Esophagus muscularis mucosa (tissue), 4 donors: Measurements from ENCODE around the gene SNAPC2.

Experiments
- EP300 ChIP-seq: sonication (generic); formaldehyde crosslinking; IDR thresholded peaks from one replicate; pipeline ENCODE4 v1.6.1; 2017; ENCODE audit warnings: antibody characterized with exemption
- POLR2AphosphoS5 ChIP-seq, 2 donors: sonication (generic); formaldehyde crosslinking; IDR thresholded peaks; one replicate each; pipeline ENCODE4 v1.6.1; 2017; ENCODE audit warnings: antibody characterized with exemption in 2 of 2
- TF ChIP-seq, protein P1 (sequence below), 3 experiments: fragments of 200-600 bp in 2 of 3; fragments of 450-650 bp in 1 of 3; sonication (generic) in 2 of 3; IDR thresholded peaks; one replicate each; pipeline ENCODE4 v1.5.1; 2017 to 2019; ENCODE audit warnings: antibody characterized with exemption in 3 of 3, mild to moderate bottlenecking in 2 of 3, moderate library complexity in 1 of 3

DNA sequence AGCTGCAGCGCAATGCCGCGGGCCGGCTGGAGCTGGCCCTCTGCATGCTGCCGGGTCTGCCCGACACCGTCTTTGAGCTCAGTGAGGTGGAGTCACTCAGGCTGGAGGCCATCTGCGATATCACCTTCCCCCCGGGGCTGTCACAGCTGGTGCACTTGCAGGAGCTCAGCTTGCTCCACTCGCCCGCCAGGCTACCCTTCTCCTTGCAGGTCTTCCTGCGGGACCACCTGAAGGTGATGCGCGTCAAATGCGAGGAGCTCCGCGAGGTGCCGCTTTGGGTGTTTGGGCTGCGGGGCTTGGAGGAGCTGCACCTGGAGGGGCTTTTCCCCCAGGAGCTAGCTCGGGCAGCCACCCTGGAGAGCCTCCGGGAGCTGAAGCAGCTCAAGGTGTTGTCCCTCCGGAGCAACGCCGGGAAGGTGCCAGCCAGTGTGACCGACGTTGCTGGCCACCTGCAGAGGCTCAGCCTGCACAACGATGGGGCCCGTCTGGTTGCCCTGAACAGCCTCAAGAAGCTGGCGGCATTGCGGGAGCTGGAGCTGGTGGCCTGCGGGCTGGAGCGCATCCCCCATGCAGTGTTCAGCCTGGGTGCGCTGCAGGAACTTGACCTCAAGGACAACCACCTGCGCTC, 20.3 kb upstream of the SNAPC2 start:
- TF ChIP-seq, protein P1, sequence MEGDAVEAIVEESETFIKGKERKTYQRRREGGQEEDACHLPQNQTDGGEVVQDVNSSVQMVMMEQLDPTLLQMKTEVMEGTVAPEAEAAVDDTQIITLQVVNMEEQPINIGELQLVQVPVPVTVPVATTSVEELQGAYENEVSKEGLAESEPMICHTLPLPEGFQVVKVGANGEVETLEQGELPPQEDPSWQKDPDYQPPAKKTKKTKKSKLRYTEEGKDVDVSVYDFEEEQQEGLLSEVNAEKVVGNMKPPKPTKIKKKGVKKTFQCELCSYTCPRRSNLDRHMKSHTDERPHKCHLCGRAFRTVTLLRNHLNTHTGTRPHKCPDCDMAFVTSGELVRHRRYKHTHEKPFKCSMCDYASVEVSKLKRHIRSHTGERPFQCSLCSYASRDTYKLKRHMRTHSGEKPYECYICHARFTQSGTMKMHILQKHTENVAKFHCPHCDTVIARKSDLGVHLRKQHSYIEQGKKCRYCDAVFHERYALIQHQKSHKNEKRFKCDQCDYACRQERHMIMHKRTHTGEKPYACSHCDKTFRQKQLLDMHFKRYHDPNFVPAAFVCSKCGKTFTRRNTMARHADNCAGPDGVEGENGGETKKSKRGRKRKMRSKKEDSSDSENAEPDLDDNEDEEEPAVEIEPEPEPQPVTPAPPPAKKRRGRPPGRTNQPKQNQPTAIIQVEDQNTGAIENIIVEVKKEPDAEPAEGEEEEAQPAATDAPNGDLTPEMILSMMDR (IDR thresholded peaks at IDR 0.05) = no peak
- TF ChIP-seq POLR2AphosphoS5 (IDR thresholded peaks at IDR 0.05) (no peak), EP300 (no peak)
